ENCODE measurements around the gene CDH23. TPM values are rescaled to one million over a fixed set of nuclear protein-coding genes. Genes with fewer than 3 reads are reported as not detected.

CDH23 gene
- total and polyA plus RNA-seq, 10 of the 15 experiments (the other 5 are each of a cell fraction or from before 2014, with no cell fraction given) = 0.09 to 0.40 (median 0.15) TPM; not detected in 1

GRCh38 chr10:71751515-71752224 lies 354.9 kb downstream of the CDH23 start:
- CTCF ChIA-PET = interaction anchor here (1.6 kb wide), 1 partner anchor 21 kb away, joined by 4 read pairs; no protein-coding TSS in a partner anchor
- H3K9me3 ChIP-seq (replicated peaks; ENCODE audit: control insufficient read depth, insufficient read depth, low read length) = no peaks in the 10 kb centered on the region
- peaks cover 0 to 2% of the 10 kb centered on the region in 2 experiments; a peak in 1 of 4 replicates for H3K36me3 ChIP-seq (ENCODE audit: control insufficient read depth in 2 of 2, insufficient read depth in 2 of 2, low read length in 1 of 2)
- no peak overlapping the region for H3K9ac ChIP-seq (ENCODE audit: control insufficient read depth, insufficient read depth, low read length)
- in situ Hi-C loops (cut with MboI) (no loop called here), intact Hi-C loops (cut with micrococcal nuclease; ENCODE audit: unreplicated experiment) (no loop called here)
- no peaks in the 10 kb centered on the region for H4K20me1 ChIP-seq (ENCODE audit: control insufficient read depth, insufficient read depth)
- TF ChIP-seq PML (IDR thresholded peaks at IDR 0.05; ENCODE audit: low read length) (no peak), IKZF1 (conservative IDR thresholded peaks at IDR 0.05) (no peak), HDGF (IDR thresholded peaks at IDR 0.05) (no peak), NR2C1 (IDR thresholded peaks at IDR 0.05) (no peak), SREBF1 (IDR thresholded peaks at IDR 0.05; ENCODE audit: low read length) (no peak), RUNX3 (IDR thresholded peaks at IDR 0.05; ENCODE audit: low read length) (no peak), RFX5 (IDR thresholded peaks at IDR 0.05; ENCODE audit: low read depth, low read length) (no peak), E2F4 (IDR thresholded peaks at IDR 0.05; ENCODE audit: low read depth, low read length) (no peak), RCOR1 (conservative IDR thresholded peaks at IDR 0.05; ENCODE audit: low read depth, low read length) (no peak), ATF7 (IDR thresholded peaks at IDR 0.05; ENCODE audit: low read depth) (no peak)
- no peak for FAIRE-seq
- H3K27ac ChIP-seq (ENCODE audit: control insufficient read depth, insufficient read depth) = no peak overlapping the region
- peaks cover 52% of the 10 kb centered on the region for H3K4me1 ChIP-seq (ENCODE audit: control insufficient read depth, insufficient read depth, low read length)
- POLR2A ChIA-PET = interaction anchor here (1.1 kb wide), 1 partner anchor 15 kb away, joined by 3 read pairs; no protein-coding TSS in a partner anchor
- no peak overlapping the region for H2AFZ ChIP-seq (ENCODE audit: control insufficient read depth, low read depth, low read length)
- RAD21 ChIA-PET (ENCODE audit: unreplicated experiment) = interaction anchor here (1.4 kb wide), 1 partner anchor 21 kb away, joined by 3 read pairs; no protein-coding TSS in a partner anchor
- no peak overlapping the region for H3K4me2 ChIP-seq (ENCODE audit: control insufficient read depth, insufficient read depth)
- SMC1A ChIA-PET (ENCODE audit: uncharacterized antibody, unreplicated experiment) = interaction anchor here (1.7 kb wide), 1 partner anchor 15 kb away, joined by 9 read pairs; no protein-coding TSS in a partner anchor
- H3K4me3 ChIP-seq = no peak overlapping the region
- no TSS peak for BruUV-seq (replicated peaks)
- WGBS (ENCODE audit: insufficient coverage, insufficient replicate concordance, low lambda C conversion rate, missing lambda C conversion rate) = 76% methylated on average over 14 of the region's 14 CpGs
- ATAC-seq = no peak
- no peaks in the 10 kb centered on the region; a peak in 1 of 4 replicates for H3K27me3 ChIP-seq (replicated peaks in 1 of 2; ENCODE audit: control insufficient read depth in 2 of 2, insufficient read depth in 2 of 2, low read length in 1 of 2)
- DNase-seq (ENCODE audit: low read depth, low spot score) = no peak
- no peaks in the 10 kb centered on the region for H3K79me2 ChIP-seq (ENCODE audit: control insufficient read depth, insufficient read depth, low read length)

Measured in GM12878 (cell line).